Stimulated activated naive B cell treated with anti-CD40 and anti-IgM and Interleukin-4, amounts not matched to agents 10 μg/mL and 1 μg/mL and 100 μg/mL, for 72 hours (primary cell): ENCODE data around the gene PTPN14.
"Not testable (repeated sequence)": the region's sequence is repeated elsewhere in the genome, so short reads cannot be mapped to it uniquely, and the experiment has no call there.

ENCODE experiments used
- ATAC-seq, 2 donors: fragments of 150-1000 bp; cut with Tn5 transposase; replicated peaks; 2 replicates each; pipeline ENCODE4 v1.10.0; 2021; ENCODE audit warnings: moderate library complexity in 1 of 2
- DNase-seq: peaks from one replicate; pipeline ENCODE4 v3.0.0; 2021
- H3K27ac Mint-ChIP-seq: one replicate; pipeline ENCODE4 v1.8.0; 2022; ENCODE audit warnings: mild to moderate bottlenecking, mixed read lengths
- H3K27me3 Mint-ChIP-seq, 2 donors: one replicate each; pipeline ENCODE4 v1.8.0; 2022; ENCODE audit warnings: mixed read lengths in 2 of 2
- H3K36me3 Mint-ChIP-seq, 2 donors: one replicate each; pipeline ENCODE4 v1.8.0; 2022; ENCODE audit warnings: mixed read lengths in 2 of 2, mild to moderate bottlenecking in 1 of 2
- H3K4me1 Mint-ChIP-seq, 2 donors: one replicate each; pipeline ENCODE4 v1.8.0; 2022; ENCODE audit warnings: mixed read lengths in 2 of 2, mild to moderate bottlenecking in 1 of 2
- H3K4me3 Mint-ChIP-seq, 2 donors: one replicate each; pipeline ENCODE4 v1.8.0; 2022; ENCODE audit warnings: mild to moderate bottlenecking in 2 of 2, mixed read lengths in 2 of 2, moderate library complexity in 1 of 2
- H3K9me3 Mint-ChIP-seq, 2 donors: one replicate each; pipeline ENCODE4 v1.8.0; 2022; ENCODE audit warnings: mixed read lengths in 2 of 2, mild to moderate bottlenecking in 1 of 2

The PTPN14 gene

GRCh38 chr1:214541693-214542092 is 9.7 kb downstream of the PTPN14 start:
- Mint-ChIP-seq H3K9me3 (no peaks in the 10 kb centered on the region), H3K27me3 (peaks cover 4 to 9% of the 10 kb centered on the region in 2 donors), H3K36me3 (no peaks in the 10 kb centered on the region), H3K27ac (no peak overlapping the region), H3K4me3 (no peak overlapping the region), H3K4me1 (no peaks in the 10 kb centered on the region)
- ATAC-seq (no peak), DNase-seq (no peak)

GRCh38 chr1:214541206-214541605 is 10.2 kb downstream of the PTPN14 start:
- H3K36me3 Mint-ChIP-seq, result no peaks in the 10 kb centered on the region

GRCh38 chr1:214540324-214540723 is 11.1 kb downstream of the PTPN14 start:
- no peaks in the 10 kb centered on the region for H3K9me3 Mint-ChIP-seq
- no peak overlapping the region for H3K4me3 Mint-ChIP-seq
- DNase-seq (no peak), ATAC-seq (no peak)
- H3K27ac Mint-ChIP-seq, result no peak overlapping the region
- no peaks in the 10 kb centered on the region for H3K4me1 Mint-ChIP-seq
- peaks cover 4 to 9% of the 10 kb centered on the region in 2 donors for H3K27me3 Mint-ChIP-seq
- H3K36me3 Mint-ChIP-seq, result no peaks in the 10 kb centered on the region

More at GRCh38 chr1:214541206-214541605, 10.2 kb downstream of the PTPN14 start:
- H3K27me3 Mint-ChIP-seq, result peaks cover 4 to 9% of the 10 kb centered on the region in 2 donors
- ATAC-seq (no peak), DNase-seq (no peak)
- no peaks in the 10 kb centered on the region for H3K4me1 Mint-ChIP-seq
- no peak overlapping the region for H3K27ac Mint-ChIP-seq
- H3K4me3 Mint-ChIP-seq, result no peak overlapping the region
- H3K9me3 Mint-ChIP-seq, result no peaks in the 10 kb centered on the region

GRCh38 chr1:214538496-214538895 is 12.9 kb downstream of the PTPN14 start:
- ATAC-seq (no peak), DNase-seq (no peak)
- H3K9me3 Mint-ChIP-seq, result no peaks in the 10 kb centered on the region
- H3K27ac Mint-ChIP-seq, result no peak overlapping the region
- H3K4me3 Mint-ChIP-seq, result no peak overlapping the region
- no peaks in the 10 kb centered on the region for H3K4me1 Mint-ChIP-seq
- H3K27me3 Mint-ChIP-seq, result peaks cover 4 to 9% of the 10 kb centered on the region in 2 donors
- no peaks in the 10 kb centered on the region for H3K36me3 Mint-ChIP-seq

GRCh38 chr1:214537872-214538473 is 13.4 kb downstream of the PTPN14 start:
- Mint-ChIP-seq H3K4me3 (no peak overlapping the region), H3K36me3 (no peaks in the 10 kb centered on the region), H3K27me3 (peaks cover 4 to 9% of the 10 kb centered on the region in 2 donors), H3K4me1 (no peaks in the 10 kb centered on the region), H3K9me3 (no peaks in the 10 kb centered on the region), H3K27ac (no peak overlapping the region)
- ATAC-seq (no peak), DNase-seq (no peak)

- Mint-ChIP-seq H3K4me1 (no peaks in the 10 kb centered on the region), H3K4me3 (no peak overlapping the region), H3K27ac (no peak overlapping the region), H3K36me3 (no peaks in the 10 kb centered on the region), H3K9me3 (peaks cover 0 to 2% of the 10 kb centered on the region in 2 donors), H3K27me3 (peaks cover 3 to 7% of the 10 kb centered on the region in 2 donors)
- ATAC-seq, result no peak
- DNase-seq, result no peak
Measured at GRCh38 chr1:214537219-214537618, 14.2 kb downstream of the PTPN14 start.

GRCh38 chr1:214532070-214532469 is 19.3 kb downstream of the PTPN14 start:
- ATAC-seq, result no peak
- DNase-seq, result no peak
- peaks cover 6 to 7% of the 10 kb centered on the region in 2 donors for H3K27me3 Mint-ChIP-seq
- H3K9me3 Mint-ChIP-seq, result peaks cover 0 to 2% of the 10 kb centered on the region in 2 donors
- no peak overlapping the region for H3K4me3 Mint-ChIP-seq
- H3K36me3 Mint-ChIP-seq, result no peaks in the 10 kb centered on the region
- no peak overlapping the region for H3K27ac Mint-ChIP-seq
- no peaks in the 10 kb centered on the region for H3K4me1 Mint-ChIP-seq

GRCh38 chr1:214525535-214526019 is 25.8 kb downstream of the PTPN14 start:
- H3K27ac Mint-ChIP-seq, result no peak overlapping the region
- no peak overlapping the region for H3K4me3 Mint-ChIP-seq
- no peaks in the 10 kb centered on the region for H3K9me3 Mint-ChIP-seq
- H3K27me3 Mint-ChIP-seq, result peaks cover 4 to 6% of the 10 kb centered on the region in 2 donors
- DNase-seq, result no peak
- ATAC-seq, result no peak
- H3K36me3 Mint-ChIP-seq, result no peaks in the 10 kb centered on the region
- H3K4me1 Mint-ChIP-seq, result no peaks in the 10 kb centered on the region

GRCh38 chr1:214524824-214525223 is 26.6 kb downstream of the PTPN14 start:
- Mint-ChIP-seq H3K4me1 (no peaks in the 10 kb centered on the region), H3K4me3 (no peak overlapping the region), H3K36me3 (no peaks in the 10 kb centered on the region), H3K9me3 (no peaks in the 10 kb centered on the region), H3K27me3 (peaks cover 4 to 6% of the 10 kb centered on the region in 2 donors), H3K27ac (no peak overlapping the region)
- ATAC-seq (no peak), DNase-seq (no peak)

GRCh38 chr1:214523124-214523824 is 28.1 kb downstream of the PTPN14 start:
- no peak for DNase-seq
- no peak for ATAC-seq
- Mint-ChIP-seq H3K27ac (no peak overlapping the region), H3K9me3 (no peaks in the 10 kb centered on the region), H3K4me1 (no peaks in the 10 kb centered on the region), H3K36me3 (no peaks in the 10 kb centered on the region), H3K27me3 (peaks cover 4 to 6% of the 10 kb centered on the region in 2 donors), H3K4me3 (no peak overlapping the region)

GRCh38 chr1:214521458-214521857 is 29.9 kb downstream of the PTPN14 start:
- not testable (repeated sequence) for H3K36me3 Mint-ChIP-seq, ATAC-seq, H3K4me1 Mint-ChIP-seq, H3K9me3 Mint-ChIP-seq, DNase-seq, H3K27ac Mint-ChIP-seq, H3K27me3 Mint-ChIP-seq, H3K4me3 Mint-ChIP-seq

GRCh38 chr1:214520544-214521165 is 30.7 kb downstream of the PTPN14 start:
- H3K9me3 Mint-ChIP-seq, result no peaks in the 10 kb centered on the region
- no peak overlapping the region for H3K27ac Mint-ChIP-seq
- no peak overlapping the region for H3K4me3 Mint-ChIP-seq
- DNase-seq (no peak), ATAC-seq (no peak)
- H3K4me1 Mint-ChIP-seq, result no peaks in the 10 kb centered on the region
- peaks cover 4 to 6% of the 10 kb centered on the region in 2 donors for H3K27me3 Mint-ChIP-seq
- no peaks in the 10 kb centered on the region for H3K36me3 Mint-ChIP-seq

GRCh38 chr1:214518361-214518760 is 33.0 kb downstream of the PTPN14 start:
- Mint-ChIP-seq H3K4me3 (no peak overlapping the region), H3K9me3 (no peaks in the 10 kb centered on the region), H3K4me1 (no peaks in the 10 kb centered on the region), H3K27ac (no peak overlapping the region), H3K27me3 (peaks cover 6 to 11% of the 10 kb centered on the region in 2 donors), H3K36me3 (no peaks in the 10 kb centered on the region)
- no peak for DNase-seq
- no peak for ATAC-seq

- Mint-ChIP-seq H3K4me3 (no peak overlapping the region), H3K27ac (no peak overlapping the region), H3K9me3 (no peaks in the 10 kb centered on the region), H3K4me1 (no peaks in the 10 kb centered on the region), H3K36me3 (no peaks in the 10 kb centered on the region), H3K27me3 (peaks cover 6 to 11% of the 10 kb centered on the region in 2 donors)
- ATAC-seq (no peak), DNase-seq (no peak)
Measured at GRCh38 chr1:214516434-214517326, 34.7 kb downstream of the PTPN14 start.
